CD1c-positive myeloid dendritic cell (primary cell): ENCODE measurements around the gene UTP3.
A peak's percentile ranks its signal among the peaks of the same experiment; 100 is the strongest.
"Not testable (repeated sequence)": the region's sequence is repeated elsewhere in the genome, so short reads cannot be mapped to it uniquely, and the experiment has no call there.

Source experiments
- DNase-seq: peaks from one replicate; pipeline ENCODE4 v3.0.0-alpha.2; 2016; ENCODE audit errors: extremely low spot score

UTP3 gene

GRCh38 chr4:70687392-70687791 lies 940 bp upstream of the UTP3 start:
- no peak for DNase-seq

- no peak for DNase-seq
Measured at GRCh38 chr4:70688795-70689231, 481 bp downstream of the UTP3 start.

DNA sequence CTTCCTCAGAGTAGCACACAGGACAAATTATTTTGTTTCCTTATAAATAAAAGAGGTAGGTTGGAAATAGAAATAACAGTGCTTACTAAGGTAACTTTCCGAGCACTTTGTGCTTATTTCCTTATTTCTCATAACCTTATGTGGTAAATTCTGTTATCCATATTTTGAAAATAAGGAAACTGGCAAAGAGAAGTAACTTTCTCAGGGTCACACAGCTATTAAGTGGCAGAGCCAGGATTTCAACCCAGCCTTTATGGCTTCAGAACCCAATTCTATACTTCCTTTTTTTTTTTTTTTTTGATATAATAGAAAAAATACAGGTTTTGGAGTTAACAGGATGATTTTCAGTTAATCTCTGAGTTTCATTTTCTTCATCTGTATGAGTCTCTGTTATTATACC lies 3.3 kb downstream of the UTP3 start:
- peak; percentile 78 for DNase-seq

GRCh38 chr4:70694633-70695032 lies 6.3 kb downstream of the UTP3 start:
- DNase-seq = not testable (repeated sequence)

- not testable (repeated sequence) for DNase-seq
Measured at GRCh38 chr4:70698435-70698834, 10.1 kb downstream of the UTP3 start.

DNA sequence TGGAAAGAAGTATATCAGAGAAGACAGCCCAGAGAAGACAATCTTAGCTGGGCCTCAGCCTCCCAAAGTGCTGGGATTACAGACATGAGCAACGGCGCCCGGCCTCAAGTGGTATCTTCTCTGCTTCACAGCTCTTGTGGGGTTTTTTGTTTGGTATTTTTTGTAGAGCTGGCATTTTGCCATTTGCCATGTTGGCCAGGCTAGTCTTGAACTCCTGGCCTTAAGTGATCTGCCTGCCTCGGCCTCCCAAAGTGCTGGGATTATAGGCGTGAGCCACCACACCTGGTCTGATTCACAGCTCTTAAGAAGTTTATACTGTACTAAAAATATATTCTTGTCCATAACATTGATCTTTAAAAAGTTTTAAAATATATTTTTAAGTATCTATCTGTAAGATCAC lies 12.4 kb downstream of the UTP3 start:
- no peak for DNase-seq

GRCh38 chr4:70701271-70701670 lies 12.9 kb downstream of the UTP3 start:
- no peak for DNase-seq

DNA sequence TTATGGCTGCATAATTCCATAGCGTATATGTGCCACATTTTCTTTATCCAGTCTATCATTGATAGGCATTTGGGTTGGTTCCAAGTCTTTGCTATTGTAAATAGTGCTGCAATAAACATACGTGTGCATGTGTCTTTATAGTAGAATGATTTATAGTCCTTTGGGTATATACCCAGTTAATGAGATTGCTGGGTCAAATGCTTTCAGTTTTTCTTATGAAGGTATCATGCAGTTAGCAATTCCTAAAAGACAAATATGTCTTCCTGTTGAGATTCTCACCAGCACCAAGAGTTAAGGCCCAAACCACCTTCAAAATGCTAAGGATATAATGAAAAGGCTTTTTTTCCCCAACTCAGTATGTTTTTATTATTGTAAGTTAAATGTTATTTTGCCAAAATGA lies 14.3 kb downstream of the UTP3 start:
- DNase-seq = not testable (repeated sequence)

DNA sequence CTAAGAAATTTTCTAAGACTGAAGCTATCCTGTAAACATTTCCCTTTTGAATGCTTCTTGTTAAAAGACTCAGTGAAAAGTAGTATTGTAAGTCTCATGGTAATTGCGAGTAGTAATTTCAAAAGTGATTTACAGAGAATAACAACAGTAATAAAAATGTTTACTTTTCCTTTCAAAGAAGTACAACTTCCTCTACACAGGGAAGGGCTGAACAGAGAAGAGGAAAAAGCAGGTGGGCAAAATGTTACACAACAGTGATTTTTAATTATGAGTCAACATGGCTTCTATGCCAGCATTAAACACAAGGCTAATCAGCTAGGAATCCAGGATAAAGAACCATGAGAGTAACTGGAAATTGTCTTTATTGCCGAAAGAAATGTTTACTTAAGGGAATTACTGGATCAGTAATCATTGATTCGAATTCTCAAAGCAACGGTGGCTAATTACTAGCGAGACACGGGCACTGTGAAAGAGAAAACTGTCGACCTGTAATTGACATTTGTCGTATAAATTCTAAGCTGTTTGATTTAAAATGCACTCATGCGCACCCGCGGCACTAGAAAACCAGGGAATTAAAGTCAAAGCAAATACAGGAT lies 15.4 kb downstream of the UTP3 start:
- peak; percentile 29 for DNase-seq

GRCh38 chr4:70704215-70704930 lies 16.0 kb downstream of the UTP3 start:
- peak; percentile 75 for DNase-seq

DNA sequence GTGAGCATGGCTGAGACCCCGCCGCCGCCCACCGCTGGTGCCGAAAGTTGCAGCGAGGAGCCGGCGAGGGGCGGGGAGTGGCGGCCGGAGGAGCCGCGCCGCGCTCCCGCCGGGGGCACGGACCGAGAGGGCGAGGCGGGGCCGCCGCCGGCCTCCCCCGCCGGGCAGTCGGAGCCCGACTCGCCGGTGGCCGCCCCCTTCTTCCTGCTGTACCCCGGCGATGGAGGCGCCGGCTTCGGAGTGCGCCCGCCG lies 16.5 kb downstream of the UTP3 start:
- peak; percentile 32 for DNase-seq

GRCh38 chr4:70705183-70706043 lies 17.1 kb downstream of the UTP3 start:
- DNase-seq = peak; percentile 82

GRCh38 chr4:70706044-70706461 lies 17.7 kb downstream of the UTP3 start:
- no peak for DNase-seq

GRCh38 chr4:70706516-70706915 lies 18.2 kb downstream of the UTP3 start:
- DNase-seq = no peak

DNA sequence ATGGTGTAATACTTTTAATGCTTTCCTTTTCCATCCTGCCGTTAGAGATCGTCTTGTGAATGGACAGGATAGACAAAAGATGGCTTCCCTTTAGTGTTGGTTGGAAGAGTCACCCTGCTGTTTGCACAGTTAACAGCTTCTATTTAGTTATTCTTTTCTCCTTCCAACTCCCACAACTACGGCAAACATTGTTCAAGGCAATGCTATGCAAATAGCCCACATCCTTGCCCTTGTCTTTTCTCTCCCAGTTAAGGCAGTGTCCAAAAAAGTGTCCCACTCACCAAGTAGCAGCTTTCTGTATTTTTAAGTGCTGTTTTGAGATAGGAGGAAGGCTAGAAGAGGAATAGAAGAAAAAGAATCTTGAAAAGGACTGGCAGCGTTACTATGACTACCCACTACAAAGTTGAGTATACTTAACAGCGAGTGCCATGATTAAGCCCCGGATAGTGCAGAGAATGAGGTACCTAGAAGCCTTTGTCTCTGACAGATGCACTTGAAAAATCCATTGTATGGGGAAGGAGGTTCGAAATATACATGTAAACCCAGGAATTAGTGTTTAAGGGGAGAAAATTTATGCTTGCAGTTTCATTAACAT lies 21.4 kb downstream of the UTP3 start:
- DNase-seq = no peak

- no peak for DNase-seq
Measured at GRCh38 chr4:70711599-70711998, 23.3 kb downstream of the UTP3 start.

GRCh38 chr4:70712150-70712549 lies 23.8 kb downstream of the UTP3 start:
- DNase-seq = no peak

- no peak for DNase-seq
Measured at GRCh38 chr4:70712604-70713452, 24.5 kb downstream of the UTP3 start.

DNA sequence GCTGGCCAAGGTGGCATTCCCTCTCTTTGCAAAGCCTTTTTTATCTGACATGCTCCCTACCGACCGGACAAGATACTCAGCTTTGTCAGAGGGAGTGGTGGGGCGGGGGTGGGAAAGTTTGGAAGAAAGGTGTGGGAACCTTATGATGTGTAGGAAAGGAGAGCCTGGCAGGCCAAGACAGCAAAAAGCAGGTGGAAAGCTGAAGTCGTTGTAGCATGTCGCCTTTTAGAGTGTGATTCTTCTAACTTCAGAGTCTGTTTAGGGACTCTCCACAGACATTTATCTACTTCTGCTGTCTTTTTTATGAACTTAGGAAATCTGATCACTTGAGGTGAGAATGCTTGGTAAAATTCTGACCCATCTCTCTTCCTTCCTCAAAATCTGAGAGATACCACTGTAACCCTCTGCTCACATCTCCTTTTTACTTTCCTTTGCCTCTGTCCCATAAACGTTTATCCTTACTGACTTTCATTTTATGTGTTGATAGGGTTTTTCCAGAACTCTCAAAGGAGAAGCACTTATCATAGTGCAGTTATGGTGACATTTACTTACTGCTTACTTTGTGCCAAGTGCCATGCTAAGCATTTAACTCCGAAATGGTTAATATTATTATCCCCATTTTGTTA lies 25.2 kb downstream of the UTP3 start:
- DNase-seq = peak; percentile 79

GRCh38 chr4:70714079-70714887 lies 26.0 kb downstream of the UTP3 start:
- no peak for DNase-seq
